Activated naive CD4-positive, alpha-beta T cell treated with anti-CD3 and anti-CD28 coated beads, Interleukin-2, amount 50 U/mL, for 24 hours (primary cell): Measurements from ENCODE around the gene CTCFL.
"Not testable (repeated sequence)": the region's sequence is repeated elsewhere in the genome, so short reads cannot be mapped to it uniquely, and the experiment has no call there.

Source experiments
- H3K27ac Mint-ChIP-seq: one replicate; pipeline ENCODE4 v1.8.0; 2021; ENCODE audit warnings: mild to moderate bottlenecking, mixed read lengths
- H3K27me3 Mint-ChIP-seq: one replicate; pipeline ENCODE4 v1.8.0; 2021; ENCODE audit warnings: mixed read lengths
- H3K36me3 Mint-ChIP-seq: one replicate; pipeline ENCODE4 v1.8.0; 2021; ENCODE audit warnings: mixed read lengths
- H3K4me1 Mint-ChIP-seq: one replicate; pipeline ENCODE4 v1.8.0; 2021; ENCODE audit warnings: mixed read lengths
- H3K4me3 Mint-ChIP-seq: one replicate; pipeline ENCODE4 v1.8.0; 2021; ENCODE audit warnings: mild to moderate bottlenecking, mixed read lengths
- H3K9me3 Mint-ChIP-seq: one replicate; pipeline ENCODE4 v1.8.0; 2021; ENCODE audit warnings: mixed read lengths

CTCFL gene

DNA sequence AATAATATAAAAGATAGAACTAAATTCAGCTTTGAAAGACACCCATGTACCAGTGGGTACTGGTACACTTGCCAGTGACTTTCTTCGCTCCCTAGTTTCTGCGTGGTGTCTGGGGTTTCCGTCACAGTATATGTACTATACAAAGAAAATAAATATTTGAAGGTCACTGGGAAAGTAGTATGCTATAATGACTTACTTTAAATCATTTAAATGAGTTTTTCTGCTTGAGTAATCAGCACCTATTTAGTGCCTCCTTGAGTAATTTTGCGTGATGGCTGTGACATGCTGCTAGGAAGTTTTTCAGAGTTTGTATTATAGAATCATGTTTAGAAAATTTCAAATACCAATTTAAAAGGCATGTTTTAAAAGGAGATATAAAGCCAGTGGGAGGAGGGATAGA is 3.2 kb upstream of the CTCFL start:
- no peak overlapping the region for H3K27ac Mint-ChIP-seq
- H3K9me3 Mint-ChIP-seq, result no peaks in the 10 kb centered on the region
- H3K27me3 Mint-ChIP-seq, result no peaks in the 10 kb centered on the region
- no peaks in the 10 kb centered on the region for H3K36me3 Mint-ChIP-seq
- H3K4me1 Mint-ChIP-seq, result peaks cover 2% of the 10 kb centered on the region
- no peak overlapping the region for H3K4me3 Mint-ChIP-seq

- peaks cover 6% of the 10 kb centered on the region for H3K4me1 Mint-ChIP-seq
- H3K27me3 Mint-ChIP-seq, result no peaks in the 10 kb centered on the region
- H3K9me3 Mint-ChIP-seq, result no peaks in the 10 kb centered on the region
- no peak overlapping the region for H3K27ac Mint-ChIP-seq
- no peak overlapping the region for H3K4me3 Mint-ChIP-seq
- H3K36me3 Mint-ChIP-seq, result no peaks in the 10 kb centered on the region
These were observed 2.8 kb upstream of the CTCFL start for GRCh38 chr20:57527728-57528127.

DNA sequence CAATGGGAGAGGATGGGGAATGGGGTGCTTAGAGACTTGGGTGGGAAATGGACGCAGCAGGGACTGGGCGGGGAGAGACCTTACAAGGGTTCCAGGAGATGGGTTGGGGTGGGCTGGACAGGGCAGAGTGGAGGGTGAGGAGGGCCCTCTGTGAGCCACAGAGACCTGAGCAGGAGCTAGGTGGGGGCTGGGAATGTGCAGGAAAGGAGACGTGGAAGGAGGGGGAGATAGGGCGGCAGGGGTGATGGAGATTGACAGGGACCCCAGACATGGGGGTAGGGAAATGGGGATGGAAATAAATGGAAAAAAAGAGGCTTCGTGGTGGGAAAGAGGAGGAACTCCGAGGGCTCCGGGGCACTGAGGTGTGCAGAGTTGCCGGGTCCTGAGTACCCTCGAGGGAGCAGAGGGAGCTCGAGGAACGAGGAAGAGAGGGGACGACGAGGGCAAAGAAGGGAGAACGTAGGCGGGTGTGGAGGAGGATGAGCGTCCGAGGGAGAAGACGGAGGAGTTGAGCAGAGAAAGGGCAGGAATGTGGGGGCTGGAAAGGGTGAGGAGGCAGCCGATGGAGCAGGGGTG is 2.0 kb upstream of the CTCFL start:
- H3K9me3 Mint-ChIP-seq, result no peaks in the 10 kb centered on the region
- H3K36me3 Mint-ChIP-seq, result no peaks in the 10 kb centered on the region
- H3K4me1 Mint-ChIP-seq, result peaks cover 12% of the 10 kb centered on the region
- H3K27ac Mint-ChIP-seq, result no peak overlapping the region
- no peak overlapping the region for H3K4me3 Mint-ChIP-seq
- no peaks in the 10 kb centered on the region for H3K27me3 Mint-ChIP-seq

DNA sequence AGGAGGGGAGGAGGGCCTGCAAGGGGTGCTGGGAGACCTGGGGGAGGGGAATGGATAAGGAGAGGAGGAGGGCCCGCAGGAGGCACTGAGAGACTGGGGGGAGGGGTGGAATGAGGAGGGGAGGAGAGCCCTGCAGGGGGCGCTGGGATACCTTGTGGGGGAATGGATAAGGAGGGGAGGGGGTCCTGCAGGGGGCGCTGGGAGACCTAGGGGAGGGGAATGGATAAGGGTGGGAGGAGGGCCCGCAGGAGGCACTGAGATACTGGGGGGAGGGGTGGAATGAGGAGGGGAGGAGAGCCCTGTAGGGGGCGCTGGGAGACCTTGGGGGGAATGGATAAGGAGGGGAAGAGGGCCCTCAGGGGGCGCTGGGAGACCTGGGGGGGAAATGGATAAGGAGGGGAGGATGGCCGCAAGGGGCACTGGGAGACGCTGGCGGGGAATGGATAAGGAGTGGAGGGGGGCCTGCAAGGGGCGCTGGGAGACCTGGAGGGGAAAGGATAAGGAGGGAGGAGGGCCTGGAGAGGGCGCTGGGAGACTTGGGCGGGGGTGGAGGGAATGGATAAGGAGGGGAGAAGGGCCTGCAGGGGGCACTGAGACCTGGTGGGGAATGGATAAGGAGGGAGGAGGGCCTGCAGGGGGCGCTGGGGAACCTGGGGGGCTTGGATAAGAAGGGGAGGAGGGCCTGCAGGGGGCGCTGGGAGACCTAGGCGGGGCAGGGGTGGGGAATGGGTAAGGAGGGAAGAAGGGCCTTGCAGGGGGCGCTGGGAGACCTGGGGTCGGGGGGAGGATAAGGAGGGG is 1.3 kb upstream of the CTCFL start:
- Mint-ChIP-seq H3K4me3 (no peak overlapping the region), H3K4me1 (peaks cover 17% of the 10 kb centered on the region), H3K9me3 (no peaks in the 10 kb centered on the region), H3K27ac (no peak overlapping the region), H3K27me3 (no peaks in the 10 kb centered on the region), H3K36me3 (no peaks in the 10 kb centered on the region)

GRCh38 chr20:57525328-57526086 is 567 bp upstream of the CTCFL start:
- H3K4me3 Mint-ChIP-seq, result no peak overlapping the region
- peaks cover 17% of the 10 kb centered on the region for H3K4me1 Mint-ChIP-seq
- no peaks in the 10 kb centered on the region for H3K9me3 Mint-ChIP-seq
- no peaks in the 10 kb centered on the region for H3K36me3 Mint-ChIP-seq
- no peaks in the 10 kb centered on the region for H3K27me3 Mint-ChIP-seq
- no peak overlapping the region for H3K27ac Mint-ChIP-seq

- Mint-ChIP-seq H3K27ac (no peak overlapping the region), H3K36me3 (no peaks in the 10 kb centered on the region), H3K4me3 (no peak overlapping the region), H3K9me3 (no peaks in the 10 kb centered on the region), H3K27me3 (no peaks in the 10 kb centered on the region), H3K4me1 (peaks cover 17% of the 10 kb centered on the region)
These were observed 1.2 kb downstream of the CTCFL start for GRCh38 chr20:57523782-57524181.

GRCh38 chr20:57522380-57523140 is 2.4 kb downstream of the CTCFL start:
- no peaks in the 10 kb centered on the region for H3K27me3 Mint-ChIP-seq
- no peak overlapping the region for H3K4me3 Mint-ChIP-seq
- H3K9me3 Mint-ChIP-seq, result no peaks in the 10 kb centered on the region
- no peak overlapping the region for H3K27ac Mint-ChIP-seq
- H3K4me1 Mint-ChIP-seq, result peaks cover 17% of the 10 kb centered on the region
- H3K36me3 Mint-ChIP-seq, result no peaks in the 10 kb centered on the region

- no peaks in the 10 kb centered on the region for H3K27me3 Mint-ChIP-seq
- peaks cover 13% of the 10 kb centered on the region for H3K4me1 Mint-ChIP-seq
- H3K36me3 Mint-ChIP-seq, result no peaks in the 10 kb centered on the region
- no peak overlapping the region for H3K27ac Mint-ChIP-seq
- H3K4me3 Mint-ChIP-seq, result no peak overlapping the region
- no peaks in the 10 kb centered on the region for H3K9me3 Mint-ChIP-seq
These were observed 7.0 kb downstream of the CTCFL start for GRCh38 chr20:57517904-57518303.

GRCh38 chr20:57514273-57514751 is 10.6 kb downstream of the CTCFL start:
- Mint-ChIP-seq H3K27ac (no peak overlapping the region), H3K36me3 (no peaks in the 10 kb centered on the region), H3K4me1 (no peaks in the 10 kb centered on the region), H3K9me3 (no peaks in the 10 kb centered on the region), H3K4me3 (no peak overlapping the region), H3K27me3 (peaks cover 1% of the 10 kb centered on the region)

DNA sequence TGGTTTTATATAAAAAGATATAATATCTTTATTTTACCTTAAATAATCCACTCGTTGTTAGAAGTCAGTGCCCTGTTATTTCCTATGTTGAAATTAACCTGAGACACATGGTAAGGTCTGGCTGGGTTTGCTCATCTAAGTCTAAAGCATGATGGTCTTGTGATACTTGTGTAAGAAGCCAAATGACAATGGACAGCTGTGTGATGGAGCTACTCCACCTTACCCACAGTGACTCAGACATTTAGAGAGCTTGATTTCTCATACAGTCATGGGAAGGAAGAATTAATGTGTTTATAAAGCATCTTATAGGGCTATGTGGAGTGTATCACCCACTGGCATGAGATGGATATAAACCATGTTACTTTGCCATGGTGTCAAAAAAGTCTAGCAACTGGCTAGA is 11.7 kb downstream of the CTCFL start:
- H3K9me3 Mint-ChIP-seq, result no peaks in the 10 kb centered on the region

GRCh38 chr20:57512432-57512831 is 12.5 kb downstream of the CTCFL start:
- no peaks in the 10 kb centered on the region for H3K4me1 Mint-ChIP-seq
- no peaks in the 10 kb centered on the region for H3K9me3 Mint-ChIP-seq
- no peak overlapping the region for H3K4me3 Mint-ChIP-seq
- no peak overlapping the region for H3K27ac Mint-ChIP-seq
- no peaks in the 10 kb centered on the region for H3K36me3 Mint-ChIP-seq
- H3K27me3 Mint-ChIP-seq, result peaks cover 4% of the 10 kb centered on the region

More for the DNA sequence above, 11.7 kb downstream of the CTCFL start:
- H3K27me3 Mint-ChIP-seq, result peaks cover 4% of the 10 kb centered on the region
- no peaks in the 10 kb centered on the region for H3K4me1 Mint-ChIP-seq
- no peak overlapping the region for H3K27ac Mint-ChIP-seq
- no peak overlapping the region for H3K4me3 Mint-ChIP-seq
- no peaks in the 10 kb centered on the region for H3K36me3 Mint-ChIP-seq

GRCh38 chr20:57511709-57512108 is 13.2 kb downstream of the CTCFL start:
- H3K4me3 Mint-ChIP-seq, H3K4me1 Mint-ChIP-seq, H3K36me3 Mint-ChIP-seq, H3K9me3 Mint-ChIP-seq, H3K27me3 Mint-ChIP-seq, H3K27ac Mint-ChIP-seq: not testable (repeated sequence)

DNA sequence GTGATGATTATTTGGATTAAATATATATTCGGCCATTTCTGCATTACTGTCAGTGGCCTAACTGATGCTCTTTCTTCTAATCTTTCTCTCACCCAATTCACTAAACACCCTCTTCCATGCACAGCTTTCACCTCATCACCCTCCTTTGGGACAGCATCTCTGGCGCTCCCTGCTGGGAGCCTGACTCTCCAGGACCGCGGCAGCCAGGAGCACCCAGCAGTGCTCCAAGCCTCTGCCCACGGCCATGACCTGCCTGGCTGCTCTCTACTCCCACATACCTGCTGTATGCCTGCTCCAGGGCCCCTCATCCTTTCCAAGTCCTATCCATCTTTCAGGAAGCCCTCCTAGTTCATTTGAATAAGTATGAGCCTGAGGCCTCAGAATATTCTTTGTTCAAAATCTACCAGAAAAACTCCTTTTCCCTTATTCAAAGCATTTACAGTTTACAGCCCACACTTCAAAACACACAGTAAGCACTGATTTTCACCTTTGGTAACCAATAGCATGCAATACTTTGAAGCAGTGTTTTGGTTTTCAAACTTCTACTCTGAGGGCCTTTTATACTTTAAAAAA is 15.2 kb downstream of the CTCFL start:
- no peak overlapping the region for H3K27ac Mint-ChIP-seq

DNA sequence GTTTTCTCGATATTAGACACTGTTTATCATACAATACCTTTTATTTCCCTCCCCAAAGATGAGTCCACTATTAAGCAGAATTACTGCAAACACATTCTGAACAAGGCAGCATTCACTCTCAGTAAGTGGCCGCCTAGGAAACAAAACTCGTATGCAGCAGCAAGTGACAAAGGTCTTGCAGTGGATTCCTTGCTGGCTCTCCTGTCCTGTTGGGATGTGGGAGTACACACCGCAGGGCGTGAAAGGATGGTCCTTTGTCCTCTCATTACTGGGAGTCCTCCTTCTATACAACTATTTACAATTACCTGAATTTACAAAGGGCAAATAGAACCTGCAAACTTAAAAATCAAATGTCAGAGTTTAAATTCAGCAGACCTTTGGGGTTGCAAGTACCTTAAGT is 16.1 kb downstream of the CTCFL start:
- Mint-ChIP-seq H3K27ac (no peak overlapping the region), H3K4me3 (no peak overlapping the region), H3K27me3 (peaks cover 4% of the 10 kb centered on the region), H3K36me3 (no peaks in the 10 kb centered on the region), H3K4me1 (no peaks in the 10 kb centered on the region), H3K9me3 (no peaks in the 10 kb centered on the region)

More for the DNA sequence above, 15.2 kb downstream of the CTCFL start:
- H3K36me3 Mint-ChIP-seq, result no peaks in the 10 kb centered on the region
- H3K4me1 Mint-ChIP-seq, result no peaks in the 10 kb centered on the region
- no peak overlapping the region for H3K4me3 Mint-ChIP-seq
- peaks cover 4% of the 10 kb centered on the region for H3K27me3 Mint-ChIP-seq
- H3K9me3 Mint-ChIP-seq, result no peaks in the 10 kb centered on the region

DNA sequence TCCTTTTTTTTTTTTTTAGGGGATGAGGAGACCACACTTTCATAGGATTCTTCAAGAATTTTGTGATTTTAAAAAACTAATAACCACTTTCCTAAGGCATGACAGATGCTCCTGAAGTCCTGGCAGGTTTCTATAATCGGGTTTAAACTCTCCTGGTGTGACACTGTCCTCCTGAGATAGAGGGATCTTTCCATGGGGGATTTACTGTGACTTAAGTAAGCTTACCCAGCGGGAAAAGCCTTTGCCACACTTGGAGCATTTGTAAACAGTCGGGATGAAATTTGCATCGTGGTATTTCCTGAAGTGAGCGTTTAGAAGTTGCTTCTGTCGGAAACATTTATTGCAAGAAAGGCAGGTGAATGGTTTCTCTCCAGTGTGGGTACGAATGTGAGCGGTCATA is 16.6 kb downstream of the CTCFL start:
- Mint-ChIP-seq H3K4me1 (no peaks in the 10 kb centered on the region), H3K27me3 (peaks cover 5% of the 10 kb centered on the region), H3K36me3 (no peaks in the 10 kb centered on the region)

More for the DNA sequence above, 16.6 kb downstream of the CTCFL start:
- no peak overlapping the region for H3K4me3 Mint-ChIP-seq
- no peak overlapping the region for H3K27ac Mint-ChIP-seq
- no peaks in the 10 kb centered on the region for H3K9me3 Mint-ChIP-seq
